ENCODE measurements around the gene ALOX12B. TPM values are rescaled to one million over a fixed set of nuclear protein-coding genes. Genes with fewer than 3 reads are reported as not detected.

The ALOX12B gene
- total RNA-seq, 4 donors from 2014 or later, result not detected

DNA sequence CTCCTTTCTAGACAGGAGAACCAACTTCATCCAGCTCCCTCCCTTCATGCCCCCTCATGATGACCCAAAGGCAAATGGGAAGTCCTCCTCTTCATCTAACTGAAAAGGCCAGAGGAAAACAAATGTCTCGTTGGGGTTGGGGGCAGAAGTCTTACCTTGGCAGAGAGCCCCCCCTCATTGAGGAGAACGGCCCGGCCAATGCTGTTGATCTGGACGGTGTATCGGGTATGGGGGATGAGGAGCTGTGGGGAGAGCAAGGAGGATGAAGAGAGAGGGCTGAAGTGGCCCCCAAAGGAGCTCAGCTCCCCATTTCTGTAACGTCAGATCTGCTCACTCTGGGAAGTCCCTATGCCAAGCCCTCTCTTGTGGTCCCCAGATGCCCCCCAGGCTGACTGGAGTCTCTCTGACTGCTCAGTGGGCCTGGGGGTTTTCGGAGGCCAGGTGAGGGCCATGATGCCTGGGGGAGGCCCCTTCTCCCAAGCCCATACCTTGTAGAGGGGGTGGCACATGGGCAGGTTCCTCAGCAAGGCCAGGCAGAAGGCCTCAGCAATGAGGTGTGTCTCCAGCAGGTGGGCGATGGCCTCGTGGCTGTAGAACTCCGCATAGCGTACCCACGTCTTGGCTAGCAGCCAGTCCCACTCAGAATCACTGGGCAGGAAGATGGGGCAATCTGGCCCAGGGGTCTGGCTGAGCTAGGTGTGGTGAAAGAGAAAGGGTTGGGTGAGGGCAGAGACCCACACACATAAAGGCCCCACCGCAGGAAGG, 10.8 kb downstream of the ALOX12B start:
- Histone ChIP-seq H3K27me3 (peaks cover 27% of the 10 kb centered on the region), H3K27ac (no peak overlapping the region), H3K4me1 (peaks cover 10 to 31% of the 10 kb centered on the region in 2 donors), H3K36me3 (no peaks in the 10 kb centered on the region), H3K4me3 (replicated peaks in 1 of 3) (no peak overlapping the region), H3K9me3 (no peaks in the 10 kb centered on the region)
- WGBS, 2 donors, result 86% methylated on average over 8 to 13 of the region's 13 CpGs
- intact Hi-C loops (cut with DNase I), result loop anchor here (10.0 kb wide), 1 partner anchor 228 kb away; no protein-coding TSS in a partner anchor
- TF ChIP-seq POLR2A (IDR thresholded peaks at IDR 0.05), result no peak
- TF ChIP-seq, protein P1, sequence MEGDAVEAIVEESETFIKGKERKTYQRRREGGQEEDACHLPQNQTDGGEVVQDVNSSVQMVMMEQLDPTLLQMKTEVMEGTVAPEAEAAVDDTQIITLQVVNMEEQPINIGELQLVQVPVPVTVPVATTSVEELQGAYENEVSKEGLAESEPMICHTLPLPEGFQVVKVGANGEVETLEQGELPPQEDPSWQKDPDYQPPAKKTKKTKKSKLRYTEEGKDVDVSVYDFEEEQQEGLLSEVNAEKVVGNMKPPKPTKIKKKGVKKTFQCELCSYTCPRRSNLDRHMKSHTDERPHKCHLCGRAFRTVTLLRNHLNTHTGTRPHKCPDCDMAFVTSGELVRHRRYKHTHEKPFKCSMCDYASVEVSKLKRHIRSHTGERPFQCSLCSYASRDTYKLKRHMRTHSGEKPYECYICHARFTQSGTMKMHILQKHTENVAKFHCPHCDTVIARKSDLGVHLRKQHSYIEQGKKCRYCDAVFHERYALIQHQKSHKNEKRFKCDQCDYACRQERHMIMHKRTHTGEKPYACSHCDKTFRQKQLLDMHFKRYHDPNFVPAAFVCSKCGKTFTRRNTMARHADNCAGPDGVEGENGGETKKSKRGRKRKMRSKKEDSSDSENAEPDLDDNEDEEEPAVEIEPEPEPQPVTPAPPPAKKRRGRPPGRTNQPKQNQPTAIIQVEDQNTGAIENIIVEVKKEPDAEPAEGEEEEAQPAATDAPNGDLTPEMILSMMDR (IDR thresholded peaks at IDR 0.05), result no peak
- no peak for DNase-seq

DNA sequence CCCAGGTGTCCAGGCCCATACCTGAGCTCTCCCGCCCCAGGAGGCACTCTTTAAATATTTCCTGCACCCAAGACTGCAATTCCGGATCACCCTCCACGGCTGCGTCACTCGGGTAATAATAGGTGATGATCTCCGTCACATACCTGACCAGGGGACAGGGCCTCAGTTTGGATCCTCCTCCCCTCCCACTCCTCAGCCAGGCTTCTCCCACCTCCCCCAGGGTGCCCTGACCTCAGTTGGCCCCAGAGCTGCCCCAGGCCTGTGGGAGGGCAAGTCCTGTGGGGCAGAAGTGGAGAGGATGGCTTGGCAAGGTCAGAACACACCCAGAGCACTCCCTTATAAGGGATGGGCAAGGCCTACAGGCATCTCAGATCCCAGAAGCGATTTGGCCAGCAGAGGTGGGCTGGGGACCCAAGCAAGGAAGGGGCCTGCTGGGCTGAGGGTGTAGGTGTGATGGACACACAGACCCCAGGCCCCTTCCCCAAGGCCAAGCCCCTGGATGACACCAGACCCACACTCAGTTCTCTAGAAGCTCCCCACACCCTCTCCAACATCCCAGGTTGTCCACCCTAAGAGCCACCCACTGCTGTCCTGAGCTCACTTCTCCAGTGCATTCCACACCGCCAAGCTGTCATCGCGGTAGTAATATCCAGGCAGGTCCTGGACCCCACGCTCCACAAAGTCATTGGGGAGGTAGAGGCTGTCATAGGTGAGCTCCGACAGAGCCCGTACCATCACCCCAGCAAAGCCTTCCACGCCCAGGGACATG, 11.8 kb downstream of the ALOX12B start:
- 88 to 89% methylated on average over 11 to 13 of the region's 14 CpGs for WGBS, 2 donors
- no peaks in the 10 kb centered on the region for H3K36me3 ChIP-seq
- DNase-seq, result no peak
- TF ChIP-seq, protein P1 (IDR thresholded peaks at IDR 0.05), result no peak
- no peak for TF ChIP-seq POLR2A (IDR thresholded peaks at IDR 0.05)
- no peaks in the 10 kb centered on the region for H3K9me3 ChIP-seq
- intact Hi-C loops (cut with DNase I), result loop anchor here (10.0 kb wide), 1 partner anchor 229 kb away; no protein-coding TSS in a partner anchor
- no peak overlapping the region for H3K27ac ChIP-seq
- peaks cover 27% of the 10 kb centered on the region for H3K27me3 ChIP-seq
- H3K4me3 ChIP-seq (replicated peaks in 1 of 3), result no peak overlapping the region
- H3K4me1 ChIP-seq, result peaks cover 10 to 31% of the 10 kb centered on the region in 2 donors

DNA sequence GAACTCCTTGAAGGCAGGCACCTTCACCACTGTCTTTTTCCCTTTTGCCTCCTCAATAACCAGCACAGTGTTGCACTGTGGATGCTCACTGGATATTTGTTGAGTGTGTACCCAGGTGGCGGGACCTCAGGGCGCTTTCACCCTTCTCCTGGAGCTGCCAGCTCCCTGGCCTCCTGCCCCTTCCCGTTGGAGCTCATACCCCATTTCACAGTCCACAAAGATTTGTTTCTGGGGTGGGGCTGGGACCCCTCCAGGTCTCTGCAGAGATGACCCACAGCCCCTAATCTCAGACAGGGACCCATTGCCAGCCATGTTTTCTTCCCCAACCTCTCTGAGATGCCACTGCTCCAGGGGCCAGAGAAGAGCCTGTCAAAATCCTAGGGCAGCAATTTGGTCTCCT, 12.4 kb downstream of the ALOX12B start:
- Histone ChIP-seq H3K9me3 (no peaks in the 10 kb centered on the region), H3K27me3 (peaks cover 27% of the 10 kb centered on the region), H3K4me3 (replicated peaks in 1 of 3) (no peak overlapping the region), H3K27ac (no peak overlapping the region), H3K4me1 (peaks cover 10 to 27% of the 10 kb centered on the region in 2 donors), H3K36me3 (no peaks in the 10 kb centered on the region)
- WGBS, 2 donors, result 82 to 85% methylated on average over 3 of the region's 3 CpGs
- intact Hi-C loops (cut with DNase I), result loop anchor here (10.0 kb wide), 1 partner anchor 230 kb away; no protein-coding TSS in a partner anchor
- TF ChIP-seq, protein P1 (IDR thresholded peaks at IDR 0.05), result no peak
- no peak for TF ChIP-seq POLR2A (IDR thresholded peaks at IDR 0.05)
- no peak for DNase-seq

- peaks cover 10 to 22% of the 10 kb centered on the region in 2 donors for H3K4me1 ChIP-seq
Observed at GRCh38 chr17:8074554-8074953, 13.0 kb downstream of the ALOX12B start.

More at GRCh38 chr17:8074554-8074953, 13.0 kb downstream of the ALOX12B start:
- peaks cover 27% of the 10 kb centered on the region for H3K27me3 ChIP-seq
- no peak overlapping the region for H3K4me3 ChIP-seq (replicated peaks in 1 of 3)
- intact Hi-C loops (cut with DNase I), result loop anchor here (10.0 kb wide), 1 partner anchor 230 kb away; no protein-coding TSS in a partner anchor
- H3K9me3 ChIP-seq, result no peaks in the 10 kb centered on the region
- H3K27ac ChIP-seq, result no peak overlapping the region
- H3K36me3 ChIP-seq, result no peaks in the 10 kb centered on the region
- TF ChIP-seq, protein P1 (IDR thresholded peaks at IDR 0.05), result no peak
- TF ChIP-seq POLR2A (IDR thresholded peaks at IDR 0.05), result no peak
- WGBS, 2 donors, result 51 to 58% methylated on average over 7 of the region's 7 CpGs
- no peak for DNase-seq

Measured in thyroid gland (tissue), 4 donors.